Measurements from ENCODE around the gene CNTNAP2.

CNTNAP2 gene

GRCh38 chr7:147912946-147913638 is 1796.5 kb downstream of the CNTNAP2 start:
- DNase-seq (ENCODE audit: low read depth, low spot score): no peak

GRCh38 chr7:147915781-147916180 is 1799.2 kb downstream of the CNTNAP2 start:
- no peak for DNase-seq (ENCODE audit: low read depth, low spot score)

- DNase-seq (ENCODE audit: low read depth, low spot score): no peak
These were observed 1800.0 kb downstream of the CNTNAP2 start for GRCh38 chr7:147916573-147916972.

GRCh38 chr7:147923841-147924240 is 1807.2 kb downstream of the CNTNAP2 start:
- DNase-seq (ENCODE audit: low read depth, low spot score): no peak

GRCh38 chr7:147937428-147937827 is 1820.8 kb downstream of the CNTNAP2 start:
- DNase-seq (ENCODE audit: low read depth, low spot score): no peak

- no peak for DNase-seq (ENCODE audit: low read depth, low spot score)
These were observed 1824.8 kb downstream of the CNTNAP2 start for GRCh38 chr7:147941381-147941780.

- no peak for DNase-seq (ENCODE audit: low read depth, low spot score)
These were observed 1827.7 kb downstream of the CNTNAP2 start for GRCh38 chr7:147944321-147944720.

- no peak for DNase-seq (ENCODE audit: low read depth, low spot score)
These were observed 1836.3 kb downstream of the CNTNAP2 start for GRCh38 chr7:147952918-147953317.

- no peak for DNase-seq (ENCODE audit: low read depth, low spot score)
These were observed 1851.5 kb downstream of the CNTNAP2 start for GRCh38 chr7:147968046-147968610.

- DNase-seq (ENCODE audit: low read depth, low spot score): no peak
These were observed 1855.1 kb downstream of the CNTNAP2 start for GRCh38 chr7:147971606-147972110.

- DNase-seq (ENCODE audit: low read depth, low spot score): no peak
These were observed 1861.6 kb downstream of the CNTNAP2 start for GRCh38 chr7:147978201-147978600.

GRCh38 chr7:147978651-147979050 is 1862.0 kb downstream of the CNTNAP2 start:
- DNase-seq (ENCODE audit: low read depth, low spot score): no peak

GRCh38 chr7:147980826-147981813 is 1864.5 kb downstream of the CNTNAP2 start:
- no peak for DNase-seq (ENCODE audit: low read depth, low spot score)

- no peak for DNase-seq (ENCODE audit: low read depth, low spot score)
These were observed 1865.7 kb downstream of the CNTNAP2 start for GRCh38 chr7:147982307-147982706.

GRCh38 chr7:147984265-147984664 is 1867.7 kb downstream of the CNTNAP2 start:
- DNase-seq (ENCODE audit: low read depth, low spot score): no peak

- no peak for DNase-seq (ENCODE audit: low read depth, low spot score)
These were observed 1873.5 kb downstream of the CNTNAP2 start for GRCh38 chr7:147990079-147990478.

GRCh38 chr7:147990942-147991341 is 1874.3 kb downstream of the CNTNAP2 start:
- no peak for DNase-seq (ENCODE audit: low read depth, low spot score)

GRCh38 chr7:147992698-147993097 is 1876.1 kb downstream of the CNTNAP2 start:
- DNase-seq (ENCODE audit: low read depth, low spot score): no peak

GRCh38 chr7:147997636-147998035 is 1881.0 kb downstream of the CNTNAP2 start:
- no peak for DNase-seq (ENCODE audit: low read depth, low spot score)

- no peak for DNase-seq (ENCODE audit: low read depth, low spot score)
These were observed 1883.4 kb downstream of the CNTNAP2 start for GRCh38 chr7:147999962-148000361.

GRCh38 chr7:148011753-148012152 is 1895.2 kb downstream of the CNTNAP2 start:
- no peak for DNase-seq (ENCODE audit: low read depth, low spot score)

GRCh38 chr7:148014001-148014400 is 1897.4 kb downstream of the CNTNAP2 start:
- DNase-seq (ENCODE audit: low read depth, low spot score): no peak

Data from brain pericyte (primary cell).